ENCODE data around the gene P2RX1.
A peak's percentile ranks its signal among the peaks of the same experiment; 100 is the strongest.

P2RX1 gene

GRCh38 chr17:3924512-3925350, 8.5 kb upstream of the P2RX1 start:
- no peak for DNase-seq (ENCODE audit: low read depth)

- no peak for DNase-seq (ENCODE audit: low read depth)
These were observed 7.4 kb upstream of the P2RX1 start for GRCh38 chr17:3923466-3924190.

GRCh38 chr17:3922765-3923164, 6.5 kb upstream of the P2RX1 start:
- no peak for DNase-seq (ENCODE audit: low read depth)

- DNase-seq (ENCODE audit: low read depth), result no peak
These were observed 5.4 kb upstream of the P2RX1 start for GRCh38 chr17:3921502-3922319.

- no peak for DNase-seq (ENCODE audit: low read depth)
These were observed 4.7 kb upstream of the P2RX1 start for GRCh38 chr17:3921006-3921405.

- no peak for DNase-seq (ENCODE audit: low read depth)
These were observed 2.9 kb upstream of the P2RX1 start for GRCh38 chr17:3919123-3919624.

GRCh38 chr17:3918372-3919122, 2.3 kb upstream of the P2RX1 start:
- no peak for DNase-seq (ENCODE audit: low read depth)

GRCh38 chr17:3917391-3917931, 1.2 kb upstream of the P2RX1 start:
- no peak for DNase-seq (ENCODE audit: low read depth)

GRCh38 chr17:3916825-3917224, 560 bp upstream of the P2RX1 start:
- no peak for DNase-seq (ENCODE audit: low read depth)

- no peak for DNase-seq (ENCODE audit: low read depth)
These were observed 677 bp downstream of the P2RX1 start for GRCh38 chr17:3915581-3915994.

GRCh38 chr17:3914312-3914670, 2.0 kb downstream of the P2RX1 start:
- no peak for DNase-seq (ENCODE audit: low read depth)

- DNase-seq (ENCODE audit: low read depth), result peak; percentile 35
These were observed 2.5 kb downstream of the P2RX1 start for GRCh38 chr17:3913531-3914311.

- DNase-seq (ENCODE audit: low read depth), result no peak
These were observed 3.4 kb downstream of the P2RX1 start for GRCh38 chr17:3912827-3913226.

- no peak for DNase-seq (ENCODE audit: low read depth)
These were observed 4.8 kb downstream of the P2RX1 start for GRCh38 chr17:3911271-3912053.

- no peak for DNase-seq (ENCODE audit: low read depth)
These were observed 5.6 kb downstream of the P2RX1 start for GRCh38 chr17:3910420-3911270.

- DNase-seq (ENCODE audit: low read depth), result no peak
These were observed 7.0 kb downstream of the P2RX1 start for GRCh38 chr17:3909257-3909656.

- DNase-seq (ENCODE audit: low read depth), result no peak
These were observed 8.6 kb downstream of the P2RX1 start for GRCh38 chr17:3907483-3908216.

GRCh38 chr17:3906881-3907280, 9.4 kb downstream of the P2RX1 start:
- DNase-seq (ENCODE audit: low read depth), result no peak
